RWPE2 (cell line): ENCODE data around the gene LTBP3.

Experiments
- ATAC-seq: fragments of 200-7000 bp; cut with Tn5 transposase; 3 replicates; pipeline ENCODE4 v1.9.1; 2021; ENCODE audit warnings: low read depth
- DNase-seq: peaks from one replicate; pipeline ENCODE4 v3.0.0-alpha.2; 2020; ENCODE audit warnings: low spot score
- H3K27ac ChIP-seq: fragments of 450-650 bp; 2 replicates; pipeline ENCODE4 v1.5.1; 2017; ENCODE audit warnings: mild to moderate bottlenecking; ENCODE audit not compliant: poor library complexity, severe bottlenecking
- H3K27me3 ChIP-seq: fragments of 250-450 bp; sonication (Bioruptor Pico); 2 replicates; pipeline ENCODE4 v1.5.1; 2021; ENCODE audit warnings: mild to moderate bottlenecking, moderate library complexity; ENCODE audit not compliant: insufficient read depth, poor library complexity, severe bottlenecking
- H3K36me3 ChIP-seq: fragments of 250-450 bp; sonication (Bioruptor Pico); 2 replicates; pipeline ENCODE4 v1.5.1; 2020; ENCODE audit warnings: low read depth, mild to moderate bottlenecking, moderate library complexity
- H3K4me1 ChIP-seq: fragments of 250-450 bp; sonication (Bioruptor Pico); 2 replicates; pipeline ENCODE4 v1.5.1; 2021; ENCODE audit warnings: mild to moderate bottlenecking, moderate library complexity; ENCODE audit not compliant: insufficient read depth, poor library complexity, severe bottlenecking
- H3K4me3 ChIP-seq: fragments of 250-450 bp; sonication (Bioruptor Pico); 2 replicates; pipeline ENCODE4 v1.5.1; 2021; ENCODE audit warnings: mild to moderate bottlenecking, moderate library complexity; ENCODE audit not compliant: severe bottlenecking
- H3K9me3 ChIP-seq: fragments of 250-450 bp; sonication (Bioruptor Pico); 2 replicates; pipeline ENCODE4 v1.5.1; 2021; ENCODE audit warnings: mild to moderate bottlenecking, moderate library complexity; ENCODE audit not compliant: severe bottlenecking
- CTCF ChIP-seq: fragments of 450-650 bp; IDR thresholded peaks from one replicate; pipeline ENCODE4 v1.5.1; 2017; ENCODE audit warnings: mild to moderate bottlenecking, moderate library complexity; ENCODE audit not compliant: poor library complexity, severe bottlenecking

LTBP3 gene

GRCh38 chr11:65572356-65573051, 14.3 kb upstream of the LTBP3 start, which contains the start of gene FAM89B:
Gene FAM89B, plus strand, starts transcription at chr11:65572538. Its CDS starts 132 bp downstream, at chr11:65572670.
- peak; percentile 4 for TF ChIP-seq CTCF
- peak; percentile 13; the same call in 1 of the 3 replicates for ATAC-seq
- H3K36me3 ChIP-seq = peaks cover 10% of the 10 kb centered on the region
- no peaks in the 10 kb centered on the region for H3K27me3 ChIP-seq
- peak within 1 kb of the TSS; percentile 86 for H3K27ac ChIP-seq
- DNase-seq = peak; percentile 87
- H3K9me3 ChIP-seq = no peaks in the 10 kb centered on the region
- peaks cover 19% of the 10 kb centered on the region for H3K4me1 ChIP-seq
- H3K4me3 ChIP-seq = peak within 1 kb of the TSS; percentile 78

GRCh38 chr11:65571940-65572339, 13.8 kb upstream of the LTBP3 start:
- Histone ChIP-seq H3K4me1 (peaks cover 14% of the 10 kb centered on the region), H3K9me3 (no peaks in the 10 kb centered on the region), H3K27me3 (no peaks in the 10 kb centered on the region), H3K36me3 (peaks cover 10% of the 10 kb centered on the region), H3K27ac (peak overlapping the region; percentile 86), H3K4me3 (peak overlapping the region; percentile 78)
- no peak; the same call in 2 of the 3 replicates for ATAC-seq
- peak; percentile 72 for TF ChIP-seq CTCF
- DNase-seq = peak; percentile 52

DNA sequence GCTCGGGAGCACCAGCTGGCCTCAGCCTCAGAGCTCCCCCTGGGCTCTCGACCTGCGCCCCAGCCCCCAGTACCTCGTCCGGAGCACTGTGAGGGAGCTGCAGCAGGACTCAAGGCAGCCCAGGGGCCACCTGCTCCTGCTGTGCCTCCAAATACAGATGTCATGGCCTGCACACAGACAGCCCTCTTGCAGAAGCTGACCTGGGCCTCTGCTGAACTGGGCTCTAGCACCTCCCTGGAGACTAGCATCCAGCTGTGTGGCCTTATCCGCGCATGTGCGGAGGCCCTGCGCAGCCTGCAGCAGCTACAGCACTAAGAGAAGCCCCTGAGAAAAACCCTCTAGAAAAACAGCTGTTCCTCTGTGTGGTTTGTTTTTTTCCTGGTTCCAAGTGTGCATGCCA, 13.3 kb upstream of the LTBP3 start:
- Histone ChIP-seq H3K9me3 (no peaks in the 10 kb centered on the region), H3K27ac (peak overlapping the region; percentile 86), H3K36me3 (peaks cover 13% of the 10 kb centered on the region), H3K4me1 (peaks cover 14% of the 10 kb centered on the region), H3K4me3 (no peak overlapping the region), H3K27me3 (no peaks in the 10 kb centered on the region)
- no peak for TF ChIP-seq CTCF
- peak; percentile 47 for DNase-seq
- no peak for ATAC-seq

DNA sequence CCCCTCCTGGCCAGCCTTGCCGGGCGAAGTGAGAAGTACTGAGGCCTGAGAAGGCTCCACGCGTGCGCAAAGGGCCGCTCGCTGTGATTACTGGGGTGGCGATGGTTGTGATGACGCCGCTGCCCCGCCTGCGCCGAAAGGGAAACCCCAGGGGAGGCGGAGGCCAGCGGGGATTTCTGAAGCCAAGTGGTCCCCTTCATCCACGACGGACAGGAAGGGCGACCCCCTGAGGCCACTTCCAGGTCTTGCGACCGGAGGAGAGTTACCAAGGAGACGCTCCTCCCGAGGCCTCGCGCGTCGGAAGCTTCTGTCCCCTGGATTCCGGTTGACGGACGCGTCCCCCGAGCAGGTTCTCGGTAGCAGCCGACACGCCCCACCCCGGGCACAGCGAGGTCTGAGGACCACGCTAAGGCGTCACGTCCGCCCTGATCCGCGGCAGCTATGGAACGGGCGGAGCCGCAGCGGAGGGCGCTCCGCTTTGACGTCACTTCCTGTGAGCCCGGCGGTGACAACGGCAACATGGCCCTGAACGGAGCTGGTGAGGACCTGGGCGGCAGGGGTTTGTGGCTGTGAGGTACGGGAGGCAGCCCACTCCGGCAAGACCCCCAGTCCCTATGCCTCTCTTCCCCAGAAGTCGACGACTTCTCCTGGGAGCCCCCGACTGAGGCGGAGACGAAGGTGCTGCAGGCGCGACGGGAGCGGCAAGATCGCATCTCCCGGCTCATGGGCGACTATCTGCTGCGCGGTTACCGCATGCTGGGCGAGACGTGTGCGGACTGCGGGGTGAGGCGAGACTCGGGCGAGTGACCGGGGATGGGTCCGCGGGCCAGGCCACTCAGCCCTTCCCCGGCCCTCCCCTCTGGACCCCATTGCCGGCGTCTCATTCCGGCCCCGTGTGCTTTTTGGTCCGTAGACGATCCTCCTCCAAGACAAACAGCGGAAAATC, 12.1 kb upstream of the LTBP3 start, which contains the start of gene ZNRD2:
TSS of gene ZNRD2 (plus strand) at position 505 of the 946 bp plus-strand sequence. CDS start at position 520, 15 bp downstream.
- H3K27me3 ChIP-seq = no peaks in the 10 kb centered on the region
- peak; percentile 84 for TF ChIP-seq CTCF
- DNase-seq (peak; percentile 99), ATAC-seq (peak; percentile 72)
- H3K9me3 ChIP-seq = no peaks in the 10 kb centered on the region
- peak within 1 kb of the TSS; percentile 52 for H3K4me3 ChIP-seq
- peak within 1 kb of the TSS; percentile 86 for H3K27ac ChIP-seq
- H3K36me3 ChIP-seq = peaks cover 13% of the 10 kb centered on the region
- peaks cover 20% of the 10 kb centered on the region for H3K4me1 ChIP-seq
